Stimulated activated CD8-positive, alpha-beta memory T cell treated with anti-CD3 and anti-CD28 coated beads, Interleukin-15, amount 100 ng/mL, for 1 hour (primary cell): ENCODE data around the gene TGFBR2.

ENCODE experiments used
- DNase-seq: peaks from one replicate; pipeline ENCODE4 v3.0.0-alpha.2; 2020; ENCODE audit warnings: low read depth

TGFBR2 gene

DNA sequence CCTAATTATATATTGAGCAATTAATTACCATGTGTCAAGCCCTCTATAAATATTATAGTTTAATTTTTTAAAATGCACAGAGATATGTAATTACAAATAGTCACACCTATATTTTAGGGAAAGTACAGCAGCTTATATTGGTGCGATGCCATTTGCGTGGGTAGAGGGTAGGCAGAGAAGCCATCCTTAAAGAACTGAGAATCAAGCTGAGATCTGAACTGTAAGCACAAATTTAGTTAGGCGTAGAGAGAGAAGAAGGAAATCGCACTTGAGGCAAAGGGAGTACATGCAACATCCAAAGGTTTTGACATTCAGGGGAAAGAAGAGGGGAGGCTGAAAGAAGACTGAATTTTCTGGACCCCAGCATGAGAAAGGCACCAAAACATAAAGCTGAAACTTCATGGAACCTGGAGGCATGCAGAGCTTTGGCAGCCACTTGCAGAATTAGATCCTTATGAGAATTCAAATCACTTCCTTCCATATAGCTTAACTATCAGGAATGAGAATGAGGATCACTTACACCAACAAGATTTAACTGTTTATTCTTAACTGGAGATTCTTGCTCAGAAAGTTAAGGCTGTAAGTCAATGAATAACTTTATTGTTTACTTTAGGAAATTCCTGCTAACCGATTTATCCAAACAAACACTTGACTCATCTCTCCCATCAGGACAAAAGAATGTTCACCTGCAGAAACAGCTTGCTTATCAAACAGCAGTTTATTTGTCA lies 114.3 kb downstream of the TGFBR2 start:
- no peak for DNase-seq

DNA sequence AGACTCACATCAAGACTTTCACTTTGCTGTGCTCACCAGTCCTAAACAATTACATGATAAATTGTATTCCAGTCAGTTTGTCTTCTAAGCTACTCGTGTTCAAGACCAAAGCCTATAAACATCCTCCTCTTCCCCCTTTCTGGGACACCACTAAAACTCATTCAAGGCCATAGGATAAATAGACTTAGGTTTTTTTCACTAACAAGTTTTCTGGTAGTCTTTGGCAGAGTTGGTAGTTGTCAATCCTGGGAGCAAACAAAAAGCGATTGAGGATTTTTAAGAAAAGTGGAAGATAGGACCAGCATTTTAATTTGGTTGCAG lies 114.9 kb downstream of the TGFBR2 start:
- no peak for DNase-seq

DNA sequence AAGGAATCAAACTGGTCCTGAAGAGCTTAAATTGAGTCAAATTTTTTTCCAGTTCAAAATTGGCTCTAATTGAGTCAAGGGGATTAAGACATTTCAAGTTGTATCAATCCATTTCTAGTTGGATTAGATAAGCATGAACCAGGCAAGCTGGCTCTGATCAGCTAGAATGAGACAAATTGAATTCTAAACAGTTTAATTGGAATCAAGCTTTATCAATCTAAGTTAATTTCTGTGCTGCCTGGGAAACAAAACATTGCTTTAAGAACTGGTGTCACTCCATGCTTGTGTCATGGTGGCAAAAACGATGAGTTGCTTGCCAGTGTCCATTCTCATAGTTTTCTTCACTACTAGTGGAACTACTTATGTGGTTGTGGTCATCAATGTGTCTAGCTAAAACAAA lies 116.8 kb downstream of the TGFBR2 start:
- DNase-seq = no peak

DNA sequence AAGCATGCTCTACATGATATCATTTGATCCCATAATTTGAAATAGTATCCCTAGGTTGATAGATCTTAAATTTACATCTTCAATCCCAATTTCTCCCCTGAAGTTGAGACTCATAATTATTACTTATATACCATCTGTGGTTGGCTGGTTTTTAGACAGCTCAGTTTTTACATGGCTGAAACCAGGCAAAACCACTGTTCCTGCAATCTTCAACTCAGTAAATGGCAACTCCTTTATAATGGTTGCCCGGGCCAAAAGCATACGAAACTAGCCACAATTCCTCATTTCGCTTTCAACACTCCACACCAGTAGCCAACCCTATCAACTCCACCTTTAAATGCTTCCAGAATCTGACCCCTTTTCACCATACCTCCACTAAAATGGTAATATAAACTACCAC lies 118.5 kb downstream of the TGFBR2 start:
- DNase-seq = no peak

DNA sequence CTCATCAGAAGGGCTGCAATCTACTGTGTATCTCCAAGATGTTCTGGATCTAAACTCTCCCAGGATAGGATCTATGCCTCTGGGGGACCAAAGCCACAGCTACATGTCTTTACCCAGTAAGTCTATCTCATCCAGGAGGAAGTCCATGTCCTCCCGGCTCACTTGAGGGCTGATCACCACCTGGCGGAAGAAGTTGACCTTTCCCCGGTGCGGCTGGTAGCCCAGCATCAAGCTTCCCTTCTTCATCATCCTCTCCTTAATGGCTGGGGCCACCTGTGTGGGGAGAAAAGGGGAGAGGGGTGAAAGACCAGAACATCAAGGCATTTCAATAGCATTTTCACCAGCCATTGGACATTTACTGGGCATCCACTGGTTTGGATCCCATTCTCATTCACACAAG lies 121.7 kb downstream of the TGFBR2 start:
- no peak for DNase-seq

DNA sequence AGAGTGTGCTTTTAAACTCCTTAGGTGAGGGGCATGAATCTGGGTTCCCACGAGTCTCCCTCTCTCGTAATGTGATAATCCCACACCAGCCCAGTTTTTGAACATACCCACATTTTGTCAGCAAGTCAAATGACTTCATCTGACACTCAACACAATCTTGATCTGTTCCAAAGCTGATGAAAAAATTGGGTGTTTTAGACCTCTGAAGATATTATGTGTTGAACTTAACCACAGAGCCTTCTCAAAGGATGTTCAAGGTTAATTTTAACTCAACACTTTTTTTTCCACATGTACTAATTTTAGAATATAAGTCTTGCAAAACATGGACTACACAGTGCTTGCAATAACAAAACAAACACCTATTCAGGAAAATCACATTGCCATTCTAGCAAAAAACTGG lies 123.1 kb downstream of the TGFBR2 start:
- DNase-seq = no peak

DNA sequence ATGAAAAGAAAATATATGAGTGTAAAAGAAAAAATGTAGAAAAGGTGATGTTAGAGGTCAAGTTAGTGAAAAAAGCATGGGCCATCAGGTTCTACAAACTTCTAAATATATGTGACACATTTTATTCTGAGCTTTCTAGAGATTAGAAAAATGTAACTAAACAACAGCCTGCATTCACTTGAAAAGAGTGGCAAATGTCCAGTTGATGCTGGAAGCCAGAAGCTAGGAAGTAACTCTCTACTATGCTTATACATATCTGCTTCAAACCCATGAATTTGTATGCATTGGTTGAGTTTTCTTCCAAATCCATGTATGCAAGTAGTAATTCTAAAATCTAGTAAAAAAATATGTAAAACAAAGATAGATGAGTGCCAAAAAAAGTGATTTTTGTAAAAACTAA lies 123.5 kb downstream of the TGFBR2 start:
- no peak for DNase-seq

DNA sequence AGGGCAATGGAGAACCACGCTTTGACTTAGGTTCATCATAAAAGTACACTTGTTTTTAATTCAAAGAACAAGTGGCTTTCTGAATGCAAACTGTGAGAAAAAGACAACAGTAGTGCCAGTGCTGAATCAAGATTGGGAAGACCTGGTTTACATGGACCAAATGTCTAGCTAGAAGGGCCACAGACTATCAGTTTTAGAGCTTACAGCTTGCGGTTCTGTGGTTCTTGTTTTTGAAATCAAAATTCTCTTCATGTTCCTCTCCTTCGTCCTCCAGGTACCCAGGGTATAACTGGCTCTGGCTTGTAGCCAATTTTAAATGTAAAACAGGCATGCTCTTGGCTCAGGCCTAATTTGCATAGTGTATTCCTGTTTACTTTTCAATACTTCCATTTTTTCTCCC lies 124.6 kb downstream of the TGFBR2 start:
- DNase-seq = no peak

DNA sequence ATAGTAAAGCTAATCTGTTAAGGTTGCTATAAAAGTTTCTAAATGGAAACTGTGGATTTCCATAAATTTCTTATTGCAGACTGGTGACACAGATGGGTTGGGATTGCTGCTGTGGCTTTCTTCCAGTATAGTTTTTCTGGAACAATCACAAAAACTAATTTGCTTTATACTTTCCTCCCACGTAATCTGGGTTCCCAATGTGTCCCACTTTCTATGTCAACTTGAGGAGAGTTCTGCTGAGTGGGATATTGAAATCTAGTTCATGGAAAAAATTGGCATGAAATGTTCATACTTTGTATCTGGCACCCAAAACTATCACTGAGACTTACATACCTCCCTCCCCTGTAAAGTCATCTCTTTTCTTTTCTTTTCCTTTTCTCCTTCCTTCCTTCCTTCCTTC lies 126.8 kb downstream of the TGFBR2 start:
- DNase-seq = no peak

DNA sequence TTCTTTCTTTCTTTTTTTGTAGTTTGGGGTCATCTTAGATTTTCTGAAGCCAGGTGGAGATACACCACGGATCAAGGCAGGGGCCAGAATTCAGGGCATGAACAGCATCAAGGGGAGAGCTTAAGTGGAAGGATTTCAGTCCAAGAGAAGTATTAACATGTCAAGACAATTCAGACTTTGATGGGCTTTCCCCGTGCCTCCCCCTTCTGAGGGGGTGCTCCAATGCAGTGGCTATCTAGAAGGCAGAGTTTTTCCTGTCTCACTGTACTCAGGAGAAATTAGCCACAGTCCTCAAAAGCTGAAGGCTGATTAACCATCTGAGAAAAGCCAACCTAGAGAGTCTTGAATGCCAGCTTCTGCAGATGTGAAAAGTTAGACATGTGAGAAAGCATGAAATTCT lies 127.3 kb downstream of the TGFBR2 start:
- DNase-seq = no peak

DNA sequence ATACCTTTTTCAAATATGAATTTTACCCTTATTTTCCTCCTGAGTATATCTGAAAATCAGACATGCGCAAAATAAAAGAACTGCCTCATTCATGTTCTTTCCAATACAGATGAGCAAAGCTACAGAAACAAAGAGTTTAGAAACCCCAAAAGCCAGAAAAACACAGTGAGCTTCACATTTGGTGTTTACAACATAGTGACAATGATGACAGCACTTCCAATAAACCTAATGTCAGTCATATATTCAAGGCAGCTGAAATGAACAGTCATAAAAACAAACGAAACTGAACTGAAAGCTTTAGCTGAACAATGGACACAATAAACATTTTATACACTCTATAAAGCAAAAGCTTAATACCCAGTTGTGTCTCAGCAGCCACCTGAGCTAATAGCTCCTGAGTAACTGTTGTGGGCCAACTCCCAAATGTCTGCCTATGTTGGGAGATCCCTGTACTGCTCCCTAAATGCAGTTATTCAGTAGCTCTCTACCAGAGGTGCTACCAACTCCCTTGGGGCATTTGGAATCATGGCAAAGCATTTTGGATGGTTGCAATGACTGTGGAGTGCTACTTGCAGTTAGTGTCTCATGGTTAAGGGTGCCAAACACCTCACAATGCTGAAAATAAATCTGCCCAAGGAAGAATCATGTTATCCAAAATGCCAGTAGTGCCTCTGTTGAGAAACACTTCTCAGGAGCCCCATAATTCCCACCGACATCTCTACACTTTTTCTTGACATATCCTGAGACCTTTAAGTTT lies 131.5 kb downstream of the TGFBR2 start:
- DNase-seq = no peak

DNA sequence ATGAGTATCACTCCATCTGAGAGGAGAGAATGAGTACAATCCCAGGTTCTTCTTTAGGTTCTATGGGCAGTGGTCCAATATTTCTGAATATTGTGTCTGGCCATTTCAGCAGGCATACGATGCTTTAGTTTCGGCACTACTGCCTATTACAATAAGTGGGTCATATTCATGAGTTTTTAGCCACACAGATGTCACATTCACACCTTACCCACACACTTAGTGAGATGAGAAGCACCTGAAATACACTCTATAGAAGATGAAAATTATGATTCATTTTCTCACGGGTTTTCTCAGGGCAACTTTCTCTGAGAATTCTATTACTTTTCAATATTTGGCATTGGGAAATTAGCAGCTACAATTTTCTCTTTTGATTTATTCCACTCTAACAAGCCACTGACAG lies 132.2 kb downstream of the TGFBR2 start:
- no peak for DNase-seq

DNA sequence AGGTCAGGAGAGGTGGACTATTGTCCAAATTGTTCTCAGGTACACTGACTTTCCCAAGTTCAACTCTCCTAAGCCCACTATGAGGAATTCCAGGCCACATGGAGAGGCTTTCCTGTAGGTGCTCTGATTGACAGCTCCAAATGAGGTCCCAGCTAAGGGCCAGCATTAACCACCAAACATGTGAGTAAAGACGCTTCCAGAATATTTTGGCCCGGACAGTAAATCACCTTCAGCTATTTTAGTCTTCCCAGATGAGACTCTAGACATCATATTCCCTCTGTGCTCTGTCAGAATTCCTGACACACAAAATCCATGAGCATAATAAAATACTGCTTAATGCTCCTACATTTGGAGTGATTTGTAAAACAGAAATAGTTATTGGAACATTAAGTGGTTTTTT lies 135.5 kb downstream of the TGFBR2 start:
- no peak for DNase-seq

DNA sequence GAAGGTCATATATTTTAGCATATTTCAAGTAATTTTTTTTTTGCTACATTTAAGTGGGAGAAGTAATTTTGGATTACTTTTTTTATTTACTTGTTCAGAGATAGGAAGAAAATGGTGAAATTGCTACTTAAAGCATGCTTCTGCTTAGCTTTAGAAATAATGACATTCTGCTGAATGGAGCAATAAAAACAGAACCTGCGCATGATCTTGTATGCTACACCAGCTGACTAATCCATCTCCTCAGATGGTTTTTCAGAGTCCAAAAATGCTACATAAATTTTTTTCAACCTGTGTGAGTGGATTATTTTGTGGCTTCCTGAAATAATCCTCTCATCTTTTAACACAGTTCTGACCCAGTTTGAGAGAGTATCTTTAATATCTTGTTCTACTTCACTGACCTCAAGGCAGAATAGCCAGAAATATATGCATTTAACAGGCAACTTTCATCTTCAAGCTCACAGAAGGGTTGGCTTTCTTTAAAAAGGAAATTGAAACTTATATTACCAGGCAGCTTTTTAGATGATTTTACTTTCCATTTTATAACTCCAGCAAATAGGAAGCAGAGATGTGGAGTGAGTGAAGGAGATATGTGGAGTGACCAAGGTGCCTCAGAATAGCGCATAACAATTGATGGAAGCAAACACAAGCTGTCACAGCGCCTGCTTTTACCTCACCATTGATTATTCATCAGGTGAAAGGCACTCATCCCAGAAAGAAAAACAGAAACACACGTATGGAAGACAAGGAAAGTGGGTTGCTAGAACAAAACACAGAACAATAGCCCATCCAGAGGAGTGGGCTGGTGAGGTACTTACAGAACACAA lies 136.6 kb downstream of the TGFBR2 start:
- DNase-seq = no peak
